GM10847 (cell line): ENCODE results near the gene DOK6.

ENCODE experiments used
- POLR2A ChIP-seq: IDR thresholded peaks from 2 replicates; pipeline ENCODE4 v1.6.1; 2011; ENCODE audit not compliant: insufficient read length; ENCODE audit errors: extremely low read depth

The DOK6 gene

DNA sequence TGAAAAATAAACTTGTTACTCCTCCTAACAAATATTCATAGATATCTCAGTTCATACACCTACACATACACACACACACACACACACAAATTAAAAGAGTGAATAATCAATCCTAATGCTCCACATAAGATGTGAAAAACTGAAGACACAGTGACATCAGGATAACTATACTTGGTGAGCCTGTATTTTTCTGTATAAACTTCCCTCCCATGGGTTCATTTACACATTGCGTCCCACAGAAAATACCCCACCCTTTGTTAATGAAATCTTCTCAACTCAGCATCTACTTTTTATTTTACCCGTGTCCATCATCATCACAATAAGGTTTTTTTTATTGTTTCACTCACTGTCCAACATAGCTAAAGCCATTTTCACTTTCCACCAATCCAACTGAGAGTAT, 486.6 kb downstream of the DOK6 start:
- no peak for TF ChIP-seq POLR2A

DNA sequence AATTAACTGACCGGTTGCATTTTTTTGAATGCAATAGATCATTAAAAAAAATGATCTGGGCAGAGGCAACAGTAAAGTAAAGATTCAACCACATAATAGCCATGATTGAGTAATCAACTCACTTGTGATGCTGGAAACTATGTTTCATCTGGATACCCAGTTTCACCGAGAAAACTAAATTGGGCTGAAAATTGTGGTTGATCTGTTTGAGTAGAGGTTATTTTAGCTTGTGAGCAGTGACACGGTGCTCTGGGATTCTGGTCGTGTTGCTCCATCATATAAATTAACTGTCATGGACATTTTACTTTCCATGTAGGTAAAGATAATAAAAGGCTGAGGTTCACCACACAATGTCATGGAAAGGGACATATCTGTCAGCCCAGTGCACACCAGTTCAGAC, 488.3 kb downstream of the DOK6 start:
- TF ChIP-seq POLR2A = no peak

GRCh38 chr18:69890558-69890957, 489.9 kb downstream of the DOK6 start:
- TF ChIP-seq POLR2A = no peak

- no peak for TF ChIP-seq POLR2A
Observed at GRCh38 chr18:69894467-69894866, 493.8 kb downstream of the DOK6 start.

DNA sequence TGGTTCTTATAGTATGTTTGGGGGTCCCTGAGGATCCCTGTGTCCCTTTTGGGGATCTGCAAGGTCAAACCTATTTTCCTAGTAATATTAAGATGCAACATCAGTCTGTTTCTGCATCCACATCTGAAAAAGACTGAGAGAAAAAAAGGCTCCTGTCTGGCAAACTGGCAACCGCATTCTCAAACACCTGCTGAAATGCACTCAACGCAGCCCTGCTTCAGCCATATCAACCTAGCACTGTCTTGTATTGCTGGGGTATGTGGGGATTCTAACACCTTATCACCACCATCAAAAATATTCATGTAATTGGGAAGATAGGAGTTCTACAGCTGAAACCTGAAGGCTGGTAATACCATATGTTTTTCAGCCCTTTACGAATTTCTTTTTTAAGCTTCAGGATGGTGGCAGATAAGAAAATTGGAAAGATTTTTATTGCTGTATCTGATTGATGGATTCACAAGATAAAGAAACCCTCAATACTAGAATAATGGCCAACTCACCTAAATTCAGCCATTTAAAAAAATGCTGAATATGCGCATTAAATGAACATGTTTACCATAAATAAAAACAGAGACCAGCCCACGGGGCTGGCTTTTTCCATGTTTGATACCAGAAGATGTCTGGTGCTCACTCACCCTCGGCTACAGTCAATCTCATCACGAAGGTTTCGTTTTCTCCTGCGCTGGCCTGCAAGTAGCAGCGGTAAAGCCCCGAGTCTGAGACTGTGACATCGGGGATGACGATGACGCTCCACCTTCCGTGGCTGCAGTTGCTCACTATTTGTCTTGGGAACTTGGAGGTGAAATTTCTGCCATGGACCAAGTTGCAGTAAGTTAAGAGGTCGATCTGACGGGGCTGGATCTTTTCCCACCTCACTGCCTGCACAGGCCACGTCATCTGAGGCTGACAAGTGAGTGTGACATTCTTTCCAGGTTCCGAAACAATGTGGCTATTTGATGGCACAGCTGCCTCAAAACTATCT, 494.7 kb downstream of the DOK6 start:
- TF ChIP-seq POLR2A = no peak

GRCh38 chr18:69897397-69898108, 496.9 kb downstream of the DOK6 start:
- no peak for TF ChIP-seq POLR2A

- TF ChIP-seq POLR2A = no peak
Observed at GRCh38 chr18:69898241-69898861, 497.7 kb downstream of the DOK6 start.
